Stimulated activated CD4-positive, alpha-beta T cell treated with anti-CD3 and anti-CD28 coated beads, TNF-alpha, amount 100 ng/mL, for 4 hours (primary cell): ENCODE measurements around the gene NUSAP1.
A peak's percentile ranks its signal among the peaks of the same experiment; 100 is the strongest.
"Not testable (repeated sequence)": the region's sequence is repeated elsewhere in the genome, so short reads cannot be mapped to it uniquely, and the experiment has no call there.

Source experiments
- DNase-seq, 3 experiments: peaks; one replicate each; pipeline ENCODE4 v3.0.0-alpha.2; 2020; ENCODE audit warnings: low read depth in 3 of 3

Gene NUSAP1

GRCh38 chr15:41411441-41411840, 78.8 kb downstream of the NUSAP1 start:
- no peak for DNase-seq

- DNase-seq = no peak
Measured at GRCh38 chr15:41416128-41416741, 83.6 kb downstream of the NUSAP1 start.

GRCh38 chr15:41416742-41417417, 84.2 kb downstream of the NUSAP1 start, which contains the start of gene RTF1:
TSS of gene RTF1 (plus strand) at chr15:41417095. CDS start at chr15:41417116, 21 bp downstream.
- peak; percentile 95 to 97 (median 95) for DNase-seq

- DNase-seq = no peak
Measured at GRCh38 chr15:41417418-41418195, 84.9 kb downstream of the NUSAP1 start.

GRCh38 chr15:41423979-41424659, 91.4 kb downstream of the NUSAP1 start:
- no peak for DNase-seq

- no peak for DNase-seq
Measured at GRCh38 chr15:41424809-41425208, 92.1 kb downstream of the NUSAP1 start.

GRCh38 chr15:41425907-41426306, 93.2 kb downstream of the NUSAP1 start:
- not testable (repeated sequence) for DNase-seq

GRCh38 chr15:41429003-41429890, 96.6 kb downstream of the NUSAP1 start:
- DNase-seq = no peak
